Natural killer cell (primary cell): ENCODE measurements around the gene ARL5B. TPM values are rescaled to one million over a fixed set of nuclear protein-coding genes. Genes with fewer than 3 reads are reported as not detected.

Source experiments
- ATAC-seq, 3 donors: fragments of 150-1000 bp in 2 of 3; fragments of 200-7000 bp in 1 of 3; cut with Tn5 transposase; 1 replicate in 1 of 3; 2 replicates in 2 of 3; pipeline ENCODE4 v1.10.0; 2021; ENCODE audit warnings: mild to moderate bottlenecking in 2 of 3, moderate library complexity in 2 of 3
- DNase-seq, 2 donors: peaks; one replicate each; pipeline versions ENCODE4 v3.0.0 to v3.0.0-alpha.2; 2013 to 2021; ENCODE audit warnings: mixed read lengths in 1 of 2
- H3K27ac ChIP-seq: one replicate; pipeline ENCODE4 v1.5.1; 2013; ENCODE audit warnings: mild to moderate bottlenecking, low read length
- H3K27me3 ChIP-seq: one replicate; pipeline ENCODE4 v1.6.1; 2013; ENCODE audit warnings: low read length; ENCODE audit not compliant: control insufficient read depth, insufficient read depth
- H3K36me3 ChIP-seq: one replicate; pipeline ENCODE4 v1.6.1; 2013; ENCODE audit warnings: low read length; ENCODE audit not compliant: control insufficient read depth, insufficient read depth
- H3K4me1 ChIP-seq: one replicate; pipeline ENCODE4 v1.6.1; 2013; ENCODE audit warnings: low read length; ENCODE audit not compliant: control insufficient read depth, insufficient read depth
- H3K4me3 ChIP-seq: one replicate; pipeline ENCODE4 v1.5.1; 2013; ENCODE audit warnings: low read length
- H3K9me3 ChIP-seq: one replicate; pipeline ENCODE4 v1.6.1; 2013; ENCODE audit warnings: low read length; ENCODE audit not compliant: control insufficient read depth, insufficient read depth
- H3K27ac Mint-ChIP-seq, 2 donors: one replicate each; pipeline ENCODE4 v1.8.0; 2022; ENCODE audit warnings: mild to moderate bottlenecking in 2 of 2, mixed read lengths in 2 of 2, moderate library complexity in 1 of 2
- H3K27me3 Mint-ChIP-seq, 2 donors: one replicate each; pipeline ENCODE4 v1.8.0; 2022; ENCODE audit warnings: low read depth in 2 of 2, mixed read lengths in 2 of 2
- H3K36me3 Mint-ChIP-seq: one replicate; pipeline ENCODE4 v1.8.0; 2022; ENCODE audit warnings: mixed read lengths
- H3K4me1 Mint-ChIP-seq, 2 donors: one replicate each; pipeline ENCODE4 v1.8.0; 2022; ENCODE audit warnings: mixed read lengths in 2 of 2
- H3K4me3 Mint-ChIP-seq: one replicate; pipeline ENCODE4 v1.8.0; 2022; ENCODE audit warnings: mild to moderate bottlenecking, moderate library complexity, mixed read lengths
- H3K9me3 Mint-ChIP-seq, 2 donors: one replicate each; pipeline ENCODE4 v1.8.0; 2022; ENCODE audit warnings: mixed read lengths in 2 of 2
- WGBS: methylation state at CpG from one replicate; pipeline ENCODE4 v1.1.7; 2013; ENCODE audit warnings: missing lambda C conversion rate; ENCODE audit not compliant: insufficient coverage; 5-methylcytosine and 5-hydroxymethylcytosine counted together
- intact Hi-C: fragments of 100-400 bp; cut with micrococcal nuclease; formaldehyde crosslinking; loops from one replicate; pipeline ENCODE4 v1.14.2; 2022
- total RNA-seq, 4 donors: library from RNA; stranded (reverse); fragments of 120-200 nt in 1 of 4; gene quantifications; one replicate each; pipeline versions ENCODE4 v1.2.3 to v1.2.4, GENCODE V29; 2013 to 2022
- TF ChIP-seq, protein P1 (sequence below): fragments of 200-600 bp; IDR thresholded peaks from one replicate; pipeline ENCODE4 v1.8.0; 2022; ENCODE audit warnings: antibody characterized with exemption

ARL5B gene
- total RNA-seq, 3 donors from 2014 or later (not counting 1 experiment from before 2014, with no cell fraction given) = 19.1 to 25.9 (median 20.8) TPM

- ATAC-seq (no peak), DNase-seq (no peak)
- H3K4me1 Mint-ChIP-seq = peaks cover 29 to 38% of the 10 kb centered on the region in 2 donors
- H3K36me3 Mint-ChIP-seq = no peaks in the 10 kb centered on the region
- WGBS = 97% methylated on average over 3 of the region's 3 CpGs
- H3K36me3 ChIP-seq = peaks cover 6% of the 10 kb centered on the region
- peaks cover 17% of the 10 kb centered on the region for H3K4me1 ChIP-seq
- no peaks in the 10 kb centered on the region for H3K27me3 Mint-ChIP-seq
- no peak overlapping the region for H3K27ac ChIP-seq
- H3K27me3 ChIP-seq = no peaks in the 10 kb centered on the region
- no peak overlapping the region for H3K4me3 Mint-ChIP-seq
- H3K9me3 Mint-ChIP-seq = no peaks in the 10 kb centered on the region
- intact Hi-C loops = loop anchor here (10.0 kb wide), 1 partner anchor 1632 kb away; no protein-coding TSS in a partner anchor
- TF ChIP-seq, protein P1, sequence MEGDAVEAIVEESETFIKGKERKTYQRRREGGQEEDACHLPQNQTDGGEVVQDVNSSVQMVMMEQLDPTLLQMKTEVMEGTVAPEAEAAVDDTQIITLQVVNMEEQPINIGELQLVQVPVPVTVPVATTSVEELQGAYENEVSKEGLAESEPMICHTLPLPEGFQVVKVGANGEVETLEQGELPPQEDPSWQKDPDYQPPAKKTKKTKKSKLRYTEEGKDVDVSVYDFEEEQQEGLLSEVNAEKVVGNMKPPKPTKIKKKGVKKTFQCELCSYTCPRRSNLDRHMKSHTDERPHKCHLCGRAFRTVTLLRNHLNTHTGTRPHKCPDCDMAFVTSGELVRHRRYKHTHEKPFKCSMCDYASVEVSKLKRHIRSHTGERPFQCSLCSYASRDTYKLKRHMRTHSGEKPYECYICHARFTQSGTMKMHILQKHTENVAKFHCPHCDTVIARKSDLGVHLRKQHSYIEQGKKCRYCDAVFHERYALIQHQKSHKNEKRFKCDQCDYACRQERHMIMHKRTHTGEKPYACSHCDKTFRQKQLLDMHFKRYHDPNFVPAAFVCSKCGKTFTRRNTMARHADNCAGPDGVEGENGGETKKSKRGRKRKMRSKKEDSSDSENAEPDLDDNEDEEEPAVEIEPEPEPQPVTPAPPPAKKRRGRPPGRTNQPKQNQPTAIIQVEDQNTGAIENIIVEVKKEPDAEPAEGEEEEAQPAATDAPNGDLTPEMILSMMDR = no peak
- no peak overlapping the region for H3K27ac Mint-ChIP-seq
- H3K4me3 ChIP-seq = no peak overlapping the region
- H3K9me3 ChIP-seq = no peaks in the 10 kb centered on the region
These were observed 2.5 kb upstream of the ARL5B start for GRCh38 chr10:18656724-18657123.

DNA sequence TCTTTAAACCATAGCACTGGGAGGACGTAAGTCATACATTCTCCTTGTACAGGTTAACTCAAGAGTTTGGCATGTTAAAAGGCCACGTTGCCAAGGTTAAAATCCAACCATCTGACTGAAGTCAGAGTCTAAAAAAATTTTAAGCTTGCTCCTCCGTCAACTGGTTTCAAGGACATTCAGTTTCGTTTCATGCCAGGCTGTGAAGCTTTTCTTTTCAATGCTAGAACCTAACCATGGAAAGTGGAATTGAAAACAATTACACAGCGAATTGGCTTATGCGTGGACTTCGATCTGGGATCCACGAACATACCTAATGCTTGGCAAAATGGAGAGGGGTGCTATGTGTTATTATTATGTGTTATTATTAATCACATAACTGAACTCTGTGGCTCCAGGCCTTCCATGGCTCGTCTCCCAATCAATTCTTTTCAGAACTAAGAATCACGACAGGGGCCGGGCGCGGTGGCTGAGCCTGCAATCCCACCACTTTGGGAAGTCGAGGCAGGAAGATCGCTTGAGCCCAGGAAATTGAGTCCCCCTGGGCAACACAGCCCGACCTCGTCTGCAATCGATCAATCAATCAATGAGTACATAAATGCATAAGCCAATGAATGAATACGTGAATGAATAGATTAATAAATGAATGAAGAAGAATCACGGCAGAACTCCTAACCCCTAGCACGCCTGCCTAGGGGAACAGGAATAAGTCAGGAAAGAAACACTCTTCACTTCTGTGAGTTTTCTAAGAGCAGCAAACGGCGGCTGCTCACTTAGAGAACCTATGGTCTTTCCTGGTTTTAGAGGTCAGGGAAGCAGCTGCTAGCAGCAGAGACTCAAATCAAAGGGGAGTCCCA lies 733 bp upstream of the ARL5B start:
- TF ChIP-seq, protein P1 = no peak
- Mint-ChIP-seq H3K27ac (peak overlapping the region; percentile 94 to 100), H3K9me3 (no peaks in the 10 kb centered on the region), H3K36me3 (no peaks in the 10 kb centered on the region), H3K4me1 (peaks cover 29 to 37% of the 10 kb centered on the region in 2 donors), H3K4me3 (peak overlapping the region; percentile 99), H3K27me3 (no peaks in the 10 kb centered on the region)
- Histone ChIP-seq H3K9me3 (no peaks in the 10 kb centered on the region), H3K4me1 (peaks cover 15% of the 10 kb centered on the region), H3K27ac (peak overlapping the region; percentile 98), H3K36me3 (peaks cover 6% of the 10 kb centered on the region), H3K27me3 (no peaks in the 10 kb centered on the region), H3K4me3 (peak overlapping the region; percentile 78)
- ATAC-seq (no peak), DNase-seq (peak in 1 of 2 donors; percentile 51)
- 14% methylated on average over 18 of the region's 23 CpGs for WGBS
- intact Hi-C loops = loop anchor here (1.0 to 10.0 kb wide), 2 partner anchors 7 to 1634 kb away; partner anchors contain the start of gene NSUN6

- DNase-seq = peak in 1 of 2 donors; percentile 58
- Histone ChIP-seq H3K27me3 (no peaks in the 10 kb centered on the region), H3K9me3 (no peaks in the 10 kb centered on the region), H3K36me3 (no peaks in the 10 kb centered on the region), H3K27ac (peak overlapping the region; percentile 98), H3K4me1 (peaks cover 15% of the 10 kb centered on the region), H3K4me3 (peak overlapping the region; percentile 78)
- peak overlapping the region; percentile 99 for H3K4me3 Mint-ChIP-seq
- TF ChIP-seq, protein P1 = no peak
- intact Hi-C loops = loop anchor here (1.0 to 10.0 kb wide), 2 partner anchors 9 to 1635 kb away; partner anchors contain the start of gene NSUN6
- H3K27ac Mint-ChIP-seq = peak overlapping the region; percentile 94 to 100
- H3K27me3 Mint-ChIP-seq = no peaks in the 10 kb centered on the region
- no peaks in the 10 kb centered on the region for H3K9me3 Mint-ChIP-seq
- H3K36me3 Mint-ChIP-seq = no peaks in the 10 kb centered on the region
- WGBS = under 1% methylated on average over 23 of the region's 23 CpGs
- H3K4me1 Mint-ChIP-seq = peaks cover 31 to 47% of the 10 kb centered on the region in 2 donors
- ATAC-seq = peak in 2 of 3 donors; percentile 3 to 7
These were observed 746 bp downstream of the ARL5B start for GRCh38 chr10:18659819-18660535.
